ENCODE data around the gene DNAH8.

Gene DNAH8

GRCh38 chr6:38806833-38807232, 91.7 kb downstream of the DNAH8 start:
- H3K4me3 ChIP-seq (replicated peaks; ENCODE audit: low read depth, low read length), result no peak overlapping the region
- no peak for TF ChIP-seq CTCF (IDR thresholded peaks at IDR 0.05; ENCODE audit: low read length, missing control alignments)

GRCh38 chr6:38808039-38808438, 92.9 kb downstream of the DNAH8 start:
- no peak for DNase-seq (ENCODE audit: low read depth)
- TF ChIP-seq CTCF (IDR thresholded peaks at IDR 0.05; ENCODE audit: low read length, missing control alignments), result no peak
- no peak overlapping the region for H3K4me3 ChIP-seq (replicated peaks; ENCODE audit: low read depth, low read length)

More at GRCh38 chr6:38806833-38807232, 91.7 kb downstream of the DNAH8 start:
- no peak for DNase-seq (ENCODE audit: low read depth)

- no peak for DNase-seq (ENCODE audit: low read depth)
- H3K4me3 ChIP-seq (replicated peaks; ENCODE audit: low read depth, low read length), result no peak overlapping the region
- no peak for TF ChIP-seq CTCF (IDR thresholded peaks at IDR 0.05; ENCODE audit: low read length, missing control alignments)
Observed at GRCh38 chr6:38813041-38813823, 98.1 kb downstream of the DNAH8 start.

- no peak overlapping the region for H3K4me3 ChIP-seq (replicated peaks; ENCODE audit: low read depth, low read length)
- DNase-seq (ENCODE audit: low read depth), result no peak
- no peak for TF ChIP-seq CTCF (IDR thresholded peaks at IDR 0.05; ENCODE audit: low read length, missing control alignments)
Observed at GRCh38 chr6:38814761-38815160, 99.7 kb downstream of the DNAH8 start.

DNA sequence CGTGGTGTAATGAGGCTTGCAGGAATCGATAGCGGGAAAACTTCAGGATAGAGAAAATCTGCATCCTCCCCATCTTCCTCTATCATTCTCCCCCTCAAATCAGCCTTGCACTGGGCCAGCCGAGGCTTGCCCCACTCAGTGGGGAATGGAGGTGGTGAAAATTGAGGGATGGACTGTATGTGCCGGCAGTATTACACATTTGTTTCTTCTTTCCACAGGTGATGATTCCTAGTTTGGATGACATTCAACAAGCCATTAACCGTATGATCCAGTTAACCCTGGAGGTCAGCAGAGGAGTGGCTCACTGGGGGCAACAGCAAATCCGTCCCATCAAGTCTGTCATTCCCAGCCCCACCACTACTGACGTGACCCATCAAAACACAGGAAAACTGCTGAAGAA, 100.1 kb downstream of the DNAH8 start:
- TF ChIP-seq CTCF (IDR thresholded peaks at IDR 0.05; ENCODE audit: low read length, missing control alignments), result no peak
- H3K4me3 ChIP-seq (replicated peaks; ENCODE audit: low read depth, low read length), result no peak overlapping the region
- no peak for DNase-seq (ENCODE audit: low read depth)

DNA sequence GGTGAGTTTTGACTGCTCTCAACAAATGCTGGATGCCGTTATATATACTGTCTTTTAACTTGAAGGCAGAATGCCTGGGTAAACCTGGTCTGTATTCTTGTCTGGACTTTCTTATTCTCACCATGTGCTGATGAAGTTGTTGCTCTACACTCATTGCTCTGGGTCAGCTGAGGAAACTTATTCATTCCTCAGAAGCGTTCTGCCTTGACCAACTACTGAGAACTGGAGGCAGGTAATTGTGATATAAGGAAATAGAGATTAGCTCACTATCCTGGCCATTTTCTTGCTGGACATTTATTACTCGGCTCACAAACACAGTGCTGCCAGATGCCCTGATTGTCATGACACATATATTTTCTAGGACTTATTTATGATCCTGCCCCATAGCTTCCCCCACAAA, 103.6 kb downstream of the DNAH8 start:
- no peak for TF ChIP-seq CTCF (IDR thresholded peaks at IDR 0.05; ENCODE audit: low read length, missing control alignments)
- no peak for DNase-seq (ENCODE audit: low read depth)
- no peak overlapping the region for H3K4me3 ChIP-seq (replicated peaks; ENCODE audit: low read depth, low read length)

DNA sequence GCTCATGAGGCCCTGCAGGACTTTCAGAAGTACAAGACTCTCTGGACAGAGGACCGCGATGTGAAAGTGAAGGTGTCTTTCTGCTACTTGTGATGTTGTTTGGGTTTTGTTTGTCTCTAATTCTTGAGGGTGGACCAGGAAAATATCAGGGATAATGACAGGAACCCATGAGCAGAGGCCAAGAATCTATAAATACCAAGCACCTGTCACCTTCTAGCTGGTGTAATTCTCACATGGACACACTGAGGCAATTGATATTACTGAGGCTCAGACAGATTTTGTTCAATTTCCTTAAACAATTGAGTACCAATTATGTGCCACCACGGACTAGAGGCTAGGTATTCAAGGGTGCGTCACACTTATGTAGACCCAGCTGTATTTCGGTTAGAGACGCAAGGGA, 107.9 kb downstream of the DNAH8 start:
- no peak for DNase-seq (ENCODE audit: low read depth)
- TF ChIP-seq CTCF (IDR thresholded peaks at IDR 0.05; ENCODE audit: low read length, missing control alignments), result no peak
- H3K4me3 ChIP-seq (replicated peaks; ENCODE audit: low read depth, low read length), result no peak overlapping the region
